A549 (cell line): ENCODE data around the gene RARA. TPM values are rescaled to one million over a fixed set of nuclear protein-coding genes. Genes with fewer than 3 reads are reported as not detected.
A peak's percentile ranks its signal among the peaks of the same experiment; 100 is the strongest.

Experiments
- ATAC-seq, 2 experiments: fragments of 200-7000 bp in 1 of 2; fragments of >200 bp in 1 of 2; cut with Nextera tagmentation in 1 of 2; cut with Tn5 transposase in 1 of 2; 3 replicates each; pipeline versions ENCODE4 v1.8.0 to v1.9.1; 2018 to 2020; ENCODE audit warnings: mild to moderate bottlenecking in 1 of 2, moderate library complexity in 1 of 2
- CTCF ChIA-PET: fragments of 300-600 bp; sonication (Branson Sonifier 250); formaldehyde crosslinking; extraction: SDS; loops from one replicate; lab custom pipeline; 2021; ENCODE audit warnings: antibody characterized with exemption, inconsistent platforms; lab: Yijun Ruan, JAX
- POLR2A ChIA-PET: fragments of 350-600 bp; formaldehyde crosslinking; extraction: SDS; loops from one replicate; lab custom pipeline; 2021; ENCODE audit warnings: antibody characterized with exemption, inconsistent platforms; lab: Yijun Ruan, JAX
- DNase-seq, 2 experiments: peaks; one replicate each; pipeline versions ENCODE4 v3.0.0 to v3.0.0-alpha.2; 2011 to 2016; ENCODE audit warnings: low read depth in 1 of 2, low spot score in 1 of 2
- FAIRE-seq: peaks from 2 replicates; lab custom pipeline; 2011; peaks lifted over from hg19 to GRCh38; lab: Jason Lieb, UNC
- H3K27ac ChIP-seq, 2 experiments: fragments of >200 bp; sonication (Bioruptor Twin); formaldehyde crosslinking; 3 replicates each; pipeline ENCODE4 v1.5.1; 2016 to 2017
- H3K4me1 ChIP-seq: fragments of >200 bp; sonication (Bioruptor Twin); formaldehyde crosslinking; 3 replicates; pipeline ENCODE4 v1.6.1; 2016
- H3K4me2 ChIP-seq: fragments of >200 bp; sonication (Bioruptor Twin); formaldehyde crosslinking; 3 replicates; pipeline ENCODE4 v1.6.1; 2016
- H3K4me3 ChIP-seq: fragments of >200 bp; sonication (Bioruptor Twin); formaldehyde crosslinking; 3 replicates; pipeline ENCODE4 v1.5.1; 2016
- H3K9me3 ChIP-seq: fragments of >200 bp; sonication (Bioruptor Twin); formaldehyde crosslinking; 3 replicates; pipeline ENCODE4 v1.6.1; 2016
- BCL3 ChIP-seq: fragments of >200 bp; sonication (Bioruptor Twin); formaldehyde crosslinking; IDR thresholded peaks from 3 replicates; pipeline ENCODE4 v1.6.1; 2016
- CBX2 ChIP-seq: fragments of 200-600 bp; sonication (generic); IDR thresholded peaks from 2 replicates; pipeline ENCODE4 v1.6.1; 2016; ENCODE audit warnings: low read depth, mild to moderate bottlenecking, borderline replicate concordance
- CBX8 ChIP-seq: fragments of 200-600 bp; sonication (generic); IDR thresholded peaks from 2 replicates; pipeline ENCODE4 v1.6.1; 2016
- CEBPB ChIP-seq, 2 experiments: fragments of >200 bp in 1 of 2; sonication (Bioruptor Twin) in 1 of 2; formaldehyde crosslinking in 1 of 2; IDR thresholded peaks; 2 replicates each; pipeline ENCODE4 v1.6.1; 2012 to 2016
- CHD4 ChIP-seq: fragments of 200-600 bp; sonication (generic); IDR thresholded peaks from 2 replicates; pipeline ENCODE4 v1.6.1; 2016; ENCODE audit warnings: antibody characterized with exemption, mild to moderate bottlenecking, borderline replicate concordance
- E2F6 ChIP-seq: IDR thresholded peaks from 2 replicates; pipeline ENCODE4 v1.6.1; 2012; ENCODE audit warnings: low read depth, borderline replicate concordance
- EP300 ChIP-seq, 2 experiments: fragments of >200 bp; sonication (Bioruptor Twin); formaldehyde crosslinking; IDR thresholded peaks; 2 replicates in 1 of 2; 3 replicates in 1 of 2; pipeline ENCODE4 v1.6.1; 2016 to 2017
- FOSL2 ChIP-seq, 2 experiments: fragments of 450-650 bp in 1 of 2; fragments of >200 bp in 1 of 2; sonication (Bioruptor Twin) in 1 of 2; formaldehyde crosslinking; IDR thresholded peaks; 2 replicates each; pipeline versions ENCODE4 v1.5.0 to v1.6.1; 2016 to 2020; ENCODE audit warnings: mild to moderate bottlenecking in 1 of 2, moderate library complexity in 1 of 2
- HOXB13 ChIP-seq: fragments of 250-450 bp; sonication (Bioruptor Pico); IDR thresholded peaks from 2 replicates; pipeline ENCODE4 v1.5.0; 2020; ENCODE audit warnings: low read depth, mild to moderate bottlenecking, moderate library complexity
- JUN ChIP-seq, 2 experiments: fragments of >200 bp; sonication (Bioruptor Twin); formaldehyde crosslinking; IDR thresholded peaks; 2 replicates in 1 of 2; 3 replicates in 1 of 2; pipeline ENCODE4 v1.6.1; 2016 to 2017
- KDM1A ChIP-seq: fragments of 200-600 bp; sonication (generic); IDR thresholded peaks from 2 replicates; pipeline ENCODE4 v1.6.1; 2016; ENCODE audit warnings: low read depth, mild to moderate bottlenecking
- MAX ChIP-seq: IDR thresholded peaks from 2 replicates; pipeline ENCODE4 v1.6.1; 2012
- NFE2L2 ChIP-seq: fragments of 150-350 bp; conservative IDR thresholded peaks from 2 replicates; pipeline ENCODE4 v1.6.1; 2014; ENCODE audit warnings: low read length
- NR3C1 ChIP-seq: fragments of >200 bp; sonication (Bioruptor Twin); formaldehyde crosslinking; IDR thresholded peaks from 3 replicates; pipeline ENCODE4 v1.6.1; 2017
- POLR2AphosphoS2 ChIP-seq: conservative IDR thresholded peaks from 2 replicates; pipeline ENCODE4 v1.6.1; 2012; ENCODE audit warnings: low read length, improper control_type of control experiment, inconsistent platforms
- ZC3H11A ChIP-seq: fragments of 450-650 bp; IDR thresholded peaks from 2 replicates; pipeline ENCODE4 v1.6.1; 2014; ENCODE audit warnings: antibody characterized with exemption, mild to moderate bottlenecking
- ZFP36 ChIP-seq: fragments of 450-650 bp; IDR thresholded peaks from 2 replicates; pipeline ENCODE4 v1.6.1; 2014; ENCODE audit warnings: borderline replicate concordance; ENCODE audit not compliant: partially characterized antibody
- ZNF302 ChIP-seq: fragments of 250-450 bp; sonication (Bioruptor Pico); IDR thresholded peaks from 2 replicates; pipeline ENCODE4 v1.9.0; 2021; ENCODE audit warnings: inconsistent platforms, mild to moderate bottlenecking, moderate library complexity
- WGBS: methylation state at CpG from one replicate; pipeline ENCODE4 v1.1.6; 2017; ENCODE audit errors: missing lambda C conversion rate; 5-methylcytosine and 5-hydroxymethylcytosine counted together
- polyA plus RNA-seq, 4 experiments: library from polyadenylated mRNA; depleted of rRNA in 3 of 4; stranded (reverse); fragments of >200 nt; fragmentation: RNase III in 1 of 4; extraction: RNeasy Plus Mini Kit Qiagen cat#74134 plus additional on column Dnase treatment in 1 of 4; gene quantifications; 2 replicates in 3 of 4; 3 replicates in 1 of 4; pipeline ENCODE4 v1.2.3, GENCODE V29; 2011 to 2017

Gene RARA
- polyA plus RNA-seq, 2 of the 4 experiments (the other 2 are of a cell fraction), result 8.6 to 17.2 TPM

GRCh38 chr17:40344421-40345160 lies 35.6 kb downstream of the RARA start:
- ChIA-PET POLR2A (interaction anchor here (1.2 to 1.6 kb wide), 2 partner anchors 10 to 18 kb away, joined by 3 to 4 read pairs; no protein-coding TSS in a partner anchor), CTCF (interaction anchor here (11.7 to 40.3 kb wide), 2 partner anchors 13 to 32 kb away, joined by 236 to 2395 read pairs; partner anchors contain the start of genes CDC6 and RARA)
- FAIRE-seq, result no peak
- peak in 1 of 2 experiments; percentile 1; a peak in 2 of 6 replicates for ATAC-seq
- Histone ChIP-seq H3K9me3 (no peaks in the 10 kb centered on the region), H3K27ac (peak overlapping the region; percentile 86 to 92), H3K4me3 (peak overlapping the region; percentile 39), H3K4me2 (peak overlapping the region; percentile 97), H3K4me1 (peaks cover 84% of the 10 kb centered on the region)
- DNase-seq, result no peak
- TF ChIP-seq ZC3H11A, result no peak
- peak; percentile 46; the same call in 1 of the 2 replicates for TF ChIP-seq HOXB13 (CRISPR knock-in tag)
- 79% methylated on average over 7 of the region's 7 CpGs for WGBS

GRCh38 chr17:40345161-40345993 lies 36.4 kb downstream of the RARA start:
- H3K4me2 ChIP-seq, result peak overlapping the region; percentile 97
- peaks cover 89% of the 10 kb centered on the region for H3K4me1 ChIP-seq
- peak overlapping the region; percentile 86 to 92 for H3K27ac ChIP-seq
- ATAC-seq (peak; percentile 14 to 52; a peak in 5 of 6 replicates), DNase-seq (peak; percentile 72 to 85), FAIRE-seq (peak; percentile 18)
- POLR2A ChIA-PET, result interaction anchor here (1.2 to 1.6 kb wide), 3 partner anchors 10 to 29 kb away, joined by 3 to 6 read pairs (median 4); no protein-coding TSS in a partner anchor
- peak overlapping the region; percentile 39 for H3K4me3 ChIP-seq
- TF ChIP-seq HOXB13 (CRISPR knock-in tag) (0 out of 2 replicates have a peak, but pooled peaks have one; percentile 0), CBX8 (no peak), MAX (peak; percentile 96), JUN (IDR thresholded peaks at IDR 0.05) (peak in 1 of 2 experiments; percentile 36; a peak in 1 of 5 replicates), E2F6 (peak; percentile 86), BCL3 (0 out of 3 replicates have a peak, but pooled peaks have one; percentile 18)
- H3K9me3 ChIP-seq, result no peaks in the 10 kb centered on the region
- CTCF ChIA-PET, result interaction anchor here (0.6 to 40.3 kb wide), 6 partner anchors 12 to 280 kb away, joined by 3 to 2395 read pairs (median 5); partner anchors contain the start of genes CDC6 and RARA
- WGBS, result 13% methylated on average over 32 of the region's 45 CpGs

GRCh38 chr17:40345994-40346764 lies 37.2 kb downstream of the RARA start:
- DNase-seq (no peak), FAIRE-seq (no peak), ATAC-seq (no peak)
- Histone ChIP-seq H3K4me1 (peaks cover 91% of the 10 kb centered on the region), H3K4me2 (peak overlapping the region; percentile 97), H3K4me3 (peak overlapping the region; percentile 39; the same call in 2 of the 3 replicates), H3K27ac (peak overlapping the region; percentile 86 to 92), H3K9me3 (no peaks in the 10 kb centered on the region)
- ChIA-PET POLR2A (interaction anchor here (1.2 to 1.3 kb wide), 2 partner anchors 16 to 29 kb away, joined by 3 to 6 read pairs; no protein-coding TSS in a partner anchor), CTCF (interaction anchor here (0.6 to 40.3 kb wide), 6 partner anchors 11 to 281 kb away, joined by 3 to 2395 read pairs (median 5); partner anchors contain the start of genes CDC6 and RARA)
- 67% methylated on average over 11 of the region's 11 CpGs for WGBS
- TF ChIP-seq EP300 (IDR thresholded peaks at IDR 0.05) (0 out of 5 replicates have a peak, but pooled peaks of 1 of the 2 experiments have one; percentile 8), KDM1A (no peak)

- no peak for DNase-seq
- FAIRE-seq, result no peak
- peaks cover 96% of the 10 kb centered on the region for H3K4me1 ChIP-seq
- no peaks in the 10 kb centered on the region for H3K9me3 ChIP-seq
- ATAC-seq, result no peak
- ChIA-PET CTCF (interaction anchor here (11.7 to 40.3 kb wide), 2 partner anchors 11 to 34 kb away, joined by 236 to 2395 read pairs; partner anchors contain the start of genes CDC6 and RARA), POLR2A (interaction anchor here (1.1 kb wide), 1 partner anchor 29 kb away, joined by 9 read pairs; no protein-coding TSS in a partner anchor)
- H3K4me3 ChIP-seq, result no peak overlapping the region
- 89% methylated on average over 1 of the region's 1 CpG for WGBS
- TF ChIP-seq NFE2L2 (no peak), ZNF302 (CRISPR knock-in tag) (no peak), POLR2AphosphoS2 (no peak), ZFP36 (no peak), NR3C1 (no peak), CHD4 (no peak), FOSL2 (IDR thresholded peaks at IDR 0.05) (no peak), FOSL2 (CRISPR knock-in tag; IDR thresholded peaks at IDR 0.05) (no peak), BCL3 (no peak), CBX2 (no peak), HOXB13 (CRISPR knock-in tag) (no peak), CEBPB (IDR thresholded peaks at IDR 0.05) (no peak)
- H3K27ac ChIP-seq, result peak overlapping the region; percentile 86 to 92; a peak in 4 of 6 replicates
- H3K4me2 ChIP-seq, result peak overlapping the region; percentile 97
Observed at GRCh38 chr17:40346765-40347158, 37.8 kb downstream of the RARA start.
